HepG2 (cell line): ENCODE measurements around the gene BABAM2. TPM values are rescaled to one million over a fixed set of nuclear protein-coding genes. Genes with fewer than 3 reads are reported as not detected.
A peak's percentile ranks its signal among the peaks of the same experiment; 100 is the strongest.

ENCODE experiments used
- ATAC-seq: fragments of 200-7000 bp; cut with Tn5 transposase; 3 replicates; pipeline ENCODE4 v1.9.1; 2020; ENCODE audit warnings: mild to moderate bottlenecking, moderate library complexity
- BruUV-seq: library from RNA; stranded (reverse); fragments of 400-500 nt; replicated peaks from 2 replicates; lab custom pipeline; 2021; lab: Mats Ljungman, UMichigan
- CTCF ChIA-PET: fragments of 300-600 bp; formaldehyde crosslinking; extraction: SDS; loops from one replicate; lab custom pipeline; 2021; ENCODE audit warnings: low total read pairs, inconsistent platforms, low intra/inter-chr PET ratio; lab: Yijun Ruan, JAX
- POLR2A ChIA-PET: fragments of 350-600 bp; sonication (Branson Sonifier 250); formaldehyde crosslinking; loops from one replicate; lab custom pipeline; 2020; ENCODE audit warnings: antibody characterized with exemption, inconsistent platforms; lab: Yijun Ruan, JAX
- DNase-seq: peaks from one replicate; pipeline ENCODE4 v3.0.0-alpha.2; 2015; ENCODE audit warnings: low spot score
- FAIRE-seq: peaks from 3 replicates; lab custom pipeline; 2011; peaks lifted over from hg19 to GRCh38; lab: Jason Lieb, UNC
- H2AFZ ChIP-seq: one replicate; pipeline ENCODE4 v1.6.1; 2011; ENCODE audit warnings: low read length, inconsistent platforms
- H3K27ac ChIP-seq: fragments of 300-600 bp; 3 replicates; pipeline ENCODE4 v1.8.0; 2011; ENCODE audit warnings: mixed run types, mild to moderate bottlenecking, mixed read lengths, low read length, inconsistent platforms; ENCODE audit not compliant: insufficient read depth; ENCODE audit errors: extremely low read length
- H3K27me3 ChIP-seq, 2 experiments: fragments of 200-600 bp in 1 of 2; 2 replicates in 1 of 2; 3 replicates in 1 of 2; pipeline versions ENCODE4 v1.6.0 to v1.8.0; 2011; ENCODE audit warnings: low read length in 2 of 2, mild to moderate bottlenecking in 2 of 2, moderate library complexity in 2 of 2, inconsistent platforms in 1 of 2; ENCODE audit not compliant: insufficient read depth in 2 of 2, control insufficient read depth in 1 of 2
- H3K36me3 ChIP-seq, 2 experiments: fragments of 200-600 bp in 1 of 2; replicated peaks in 1 of 2; 2 replicates in 1 of 2; 3 replicates in 1 of 2; pipeline versions ENCODE4 v1.5.1 to v1.8.0; 2011; ENCODE audit warnings: low read length in 2 of 2, inconsistent platforms in 1 of 2; ENCODE audit not compliant: insufficient read depth in 2 of 2, control insufficient read depth in 1 of 2
- H3K4me1 ChIP-seq: 2 replicates; pipeline ENCODE4 v1.5.1; 2012; ENCODE audit warnings: low read length, inconsistent platforms; ENCODE audit not compliant: insufficient read depth
- H3K4me2 ChIP-seq: 2 replicates; pipeline ENCODE4 v1.6.0; 2011; ENCODE audit warnings: low read depth, low read length, inconsistent platforms
- H3K4me3 ChIP-seq, 3 experiments: fragments of 200-600 bp in 1 of 3; sonication (generic), shearing (Covaris generic) in 1 of 3; replicated peaks in 1 of 3; 2 replicates each; pipeline ENCODE4 v1.5.1; 2011 to 2016; ENCODE audit warnings: low read length in 3 of 3, inconsistent platforms in 2 of 3, low read depth in 2 of 3, mild to moderate bottlenecking in 2 of 3, control low read depth in 1 of 3, mixed read lengths in 1 of 3; ENCODE audit not compliant: insufficient read depth in 1 of 3
- H3K79me2 ChIP-seq: one replicate; pipeline ENCODE4 v1.6.1; 2011; ENCODE audit warnings: low read length, inconsistent platforms; ENCODE audit not compliant: insufficient read depth
- H3K9ac ChIP-seq: 2 replicates; pipeline ENCODE4 v1.6.0; 2011; ENCODE audit warnings: mild to moderate bottlenecking, low read depth, low read length, inconsistent platforms; ENCODE audit not compliant: insufficient read depth
- H3K9me3 ChIP-seq: 2 replicates; pipeline ENCODE4 v1.5.1; 2012; ENCODE audit warnings: mild to moderate bottlenecking, low read length
- H4K20me1 ChIP-seq: 2 replicates; pipeline ENCODE4 v1.6.0; 2011; ENCODE audit warnings: inconsistent platforms, mild to moderate bottlenecking, low read length, moderate library complexity; ENCODE audit not compliant: insufficient read depth
- ATAD3A ChIP-seq: sonication (generic); formaldehyde crosslinking; IDR thresholded peaks from 2 replicates; pipeline ENCODE4 v1.4.0; 2020; ENCODE audit warnings: missing genetic modification reagents
- CREB1 ChIP-seq, 2 experiments: fragments of 450-650 bp in 1 of 2; IDR thresholded peaks; 2 replicates each; pipeline ENCODE4 v1.6.1; 2016 to 2017; ENCODE audit warnings: control low read depth in 1 of 2, mild to moderate bottlenecking in 1 of 2, missing compliant biosample characterization in 1 of 2, missing genetic modification characterization in 1 of 2
- GATAD2A ChIP-seq: IDR thresholded peaks from 2 replicates; pipeline ENCODE4 v1.6.1; 2016
- HOXA3 ChIP-seq: sonication (generic); formaldehyde crosslinking; IDR thresholded peaks from 2 replicates; pipeline ENCODE4 v1.5.0; 2020; ENCODE audit warnings: missing genetic modification reagents
- JUNB ChIP-seq: sonication (generic); formaldehyde crosslinking; IDR thresholded peaks from 2 replicates; pipeline ENCODE4 v1.8.0; 2022; ENCODE audit warnings: missing genetic modification reagents, mild to moderate bottlenecking, borderline replicate concordance
- NFE2L1 ChIP-seq: sonication (generic); formaldehyde crosslinking; IDR thresholded peaks from 2 replicates; pipeline ENCODE4 v1.4.0; 2020; ENCODE audit warnings: missing genetic modification reagents, mild to moderate bottlenecking, borderline replicate concordance
- ZBTB7B ChIP-seq: sonication (generic); formaldehyde crosslinking; IDR thresholded peaks from 2 replicates; pipeline ENCODE4 v1.4.0; 2020; ENCODE audit warnings: missing genetic modification reagents
- ZNF501 ChIP-seq: sonication (generic); formaldehyde crosslinking; IDR thresholded peaks from 2 replicates; pipeline ENCODE4 v1.5.1; 2020; ENCODE audit warnings: mild to moderate bottlenecking, moderate library complexity, missing genetic modification reagents
- ZNF546 ChIP-seq: sonication (generic); formaldehyde crosslinking; conservative IDR thresholded peaks from 2 replicates; pipeline ENCODE4 v1.8.1; 2023; ENCODE audit warnings: mild to moderate bottlenecking, missing genetic modification reagents
- ZNF670 ChIP-seq: sonication (generic); formaldehyde crosslinking; IDR thresholded peaks from 2 replicates; pipeline ENCODE4 v1.8.0; 2022; ENCODE audit warnings: mild to moderate bottlenecking, missing genetic modification reagents, borderline replicate concordance
- WGBS: methylation state at CpG from one replicate; pipeline ENCODE4 v1.1.6; 2017; ENCODE audit warnings: low lambda C conversion rate; 5-methylcytosine and 5-hydroxymethylcytosine counted together
- in situ Hi-C: cut with HindIII; loops from 2 replicates; pipeline ENCODE4 v1.10.0; 2017; ENCODE audit warnings: low pct_unique_long_range_greater_than_20kb; ENCODE audit not compliant: extremely low pct_ligation_motif_present
- intact Hi-C: fragments of 100-400 bp; cut with micrococcal nuclease; formaldehyde crosslinking; loops from one replicate; pipeline ENCODE4 v1.10.0; 2022; ENCODE audit not compliant: unreplicated experiment
- polyA plus RNA-seq, 8 experiments: library from polyadenylated mRNA; depleted of rRNA in 3 of 8; stranded (reverse) in 7 of 8; unstranded in 1 of 8; fragments of >200 nt; fragmentation: Illumina TruSeq in 4 of 8; extraction: Trizol in 4 of 8; gene quantifications; 2 replicates each; pipeline versions ENCODE4 v1.2.1 to v1.2.3, GENCODE V29; 2011 to 2016; ENCODE audit warnings: low read depth in 4 of 8, missing spikeins in 1 of 8, mixed read lengths in 1 of 8; ENCODE audit not compliant: insufficient read depth in 1 of 8
- total RNA-seq, 5 experiments: library from RNA; depleted of rRNA; stranded (reverse); fragments of >200 nt; fragmentation: Illumina TruSeq; extraction: Trizol; gene quantifications; 2 replicates each; pipeline ENCODE4 v1.2.3, GENCODE V29; 2016; ENCODE audit warnings: low read depth in 1 of 5
- TF ChIP-seq, protein P1 (sequence below): sonication (generic); formaldehyde crosslinking; IDR thresholded peaks from 2 replicates; pipeline ENCODE4 v1.5.0; 2020; ENCODE audit warnings: mild to moderate bottlenecking, missing genetic modification reagents, borderline replicate concordance

BABAM2 gene
- total and polyA plus RNA-seq, 2 of the 13 experiments (the other 11 are each of a cell fraction or from before 2014, with no cell fraction given): 24.9 to 28.0 TPM

GRCh38 chr2:27889774-27890145 is 769 bp upstream of the BABAM2 start (continued):
- TF ChIP-seq NFE2L1 (CRISPR knock-in tag): no peak
- TF ChIP-seq ZNF670 (CRISPR knock-in tag): 0 out of 2 replicates have a peak, but pooled peaks have one; percentile 58
- TF ChIP-seq JUNB: no peak

DNA sequence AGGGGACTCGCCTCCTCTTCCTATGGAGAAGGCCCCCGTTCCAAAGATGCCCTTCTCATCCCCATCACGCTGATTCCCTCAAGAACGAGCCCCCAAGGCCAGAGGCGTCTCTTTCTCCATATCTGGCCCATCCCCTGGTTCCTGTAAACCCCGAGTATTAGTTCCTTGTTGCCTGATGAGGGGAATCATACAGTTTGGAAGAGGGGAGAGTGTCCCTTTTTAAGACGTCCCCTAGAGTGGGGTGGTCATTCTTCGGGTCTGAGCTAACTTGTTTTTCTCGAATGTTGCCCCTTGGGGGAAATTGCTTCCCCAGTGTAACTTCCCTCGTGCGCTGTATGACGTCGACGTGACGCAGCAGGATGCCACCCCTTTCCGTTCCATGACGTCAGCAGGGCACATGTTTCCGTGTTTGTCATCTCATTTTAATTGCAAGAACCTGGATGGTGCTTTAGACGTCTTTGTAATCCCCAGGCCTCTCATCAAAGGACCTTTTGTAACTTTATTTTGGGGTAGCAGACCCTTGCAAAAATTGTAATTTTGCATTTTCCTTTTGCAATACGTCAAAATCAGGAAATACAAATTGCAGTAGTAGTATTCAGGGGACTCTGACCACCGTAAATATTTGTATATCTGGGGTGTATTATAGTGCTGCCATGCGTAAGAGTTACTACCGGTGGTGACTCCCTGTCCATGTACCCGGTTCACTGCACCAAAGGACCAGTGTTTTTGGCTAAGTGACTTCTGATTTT is 569 bp downstream of the BABAM2 start:
- no peak for FAIRE-seq
- POLR2A ChIA-PET: interaction anchor here (0.8 to 2.7 kb wide), 13 partner anchors 11 to 861 kb away, joined by 3 to 20 read pairs (median 4); partner anchors contain the start of gene PPP1CB
- CTCF ChIA-PET: no interaction called here
- peak; percentile 37 for DNase-seq
- H3K27me3 ChIP-seq: no peaks in the 10 kb centered on the region; a peak in 1 of 5 replicates
- H2AFZ ChIP-seq: peak overlapping the region; percentile 81
- TSS peak; percentile 83 for BruUV-seq
- H3K9ac ChIP-seq: peak overlapping the region; percentile 87
- intact Hi-C loops: loop anchor here (1.0 to 10.0 kb wide), 4 partner anchors 36 to 501 kb away; partner anchors contain the start of gene FOSL2
- H3K79me2 ChIP-seq: peaks cover 25% of the 10 kb centered on the region
- H3K4me3 ChIP-seq: peak overlapping the region; percentile 92 to 93 (median 93)
- H3K27ac ChIP-seq: peak overlapping the region; percentile 93
- peak overlapping the region; percentile 85 for H3K4me2 ChIP-seq
- in situ Hi-C loops: no loop called here
- WGBS: 7% methylated on average over 24 of the region's 24 CpGs
- H3K9me3 ChIP-seq: no peaks in the 10 kb centered on the region
- peaks cover 2 to 13% of the 10 kb centered on the region in 2 experiments for H3K36me3 ChIP-seq
- H4K20me1 ChIP-seq: no peaks in the 10 kb centered on the region
- ATAC-seq: no peak
- peaks cover 34% of the 10 kb centered on the region for H3K4me1 ChIP-seq
- TF ChIP-seq ATAD3A (CRISPR knock-in tag) (no peak), HOXA3 (peak; percentile 100), ZNF546 (CRISPR knock-in tag) (peak; percentile 68; the same call in 1 of the 2 replicates), ZBTB7B (CRISPR knock-in tag) (0 out of 2 replicates have a peak, but pooled peaks have one; percentile 15), CREB1 (IDR thresholded peaks at IDR 0.05) (peak; percentile 99), CREB1 (CRISPR knock-in tag; IDR thresholded peaks at IDR 0.05) (peak; percentile 100), ZNF501 (CRISPR knock-in tag) (peak; percentile 67), GATAD2A (peak; percentile 78)
- TF ChIP-seq, protein P1, sequence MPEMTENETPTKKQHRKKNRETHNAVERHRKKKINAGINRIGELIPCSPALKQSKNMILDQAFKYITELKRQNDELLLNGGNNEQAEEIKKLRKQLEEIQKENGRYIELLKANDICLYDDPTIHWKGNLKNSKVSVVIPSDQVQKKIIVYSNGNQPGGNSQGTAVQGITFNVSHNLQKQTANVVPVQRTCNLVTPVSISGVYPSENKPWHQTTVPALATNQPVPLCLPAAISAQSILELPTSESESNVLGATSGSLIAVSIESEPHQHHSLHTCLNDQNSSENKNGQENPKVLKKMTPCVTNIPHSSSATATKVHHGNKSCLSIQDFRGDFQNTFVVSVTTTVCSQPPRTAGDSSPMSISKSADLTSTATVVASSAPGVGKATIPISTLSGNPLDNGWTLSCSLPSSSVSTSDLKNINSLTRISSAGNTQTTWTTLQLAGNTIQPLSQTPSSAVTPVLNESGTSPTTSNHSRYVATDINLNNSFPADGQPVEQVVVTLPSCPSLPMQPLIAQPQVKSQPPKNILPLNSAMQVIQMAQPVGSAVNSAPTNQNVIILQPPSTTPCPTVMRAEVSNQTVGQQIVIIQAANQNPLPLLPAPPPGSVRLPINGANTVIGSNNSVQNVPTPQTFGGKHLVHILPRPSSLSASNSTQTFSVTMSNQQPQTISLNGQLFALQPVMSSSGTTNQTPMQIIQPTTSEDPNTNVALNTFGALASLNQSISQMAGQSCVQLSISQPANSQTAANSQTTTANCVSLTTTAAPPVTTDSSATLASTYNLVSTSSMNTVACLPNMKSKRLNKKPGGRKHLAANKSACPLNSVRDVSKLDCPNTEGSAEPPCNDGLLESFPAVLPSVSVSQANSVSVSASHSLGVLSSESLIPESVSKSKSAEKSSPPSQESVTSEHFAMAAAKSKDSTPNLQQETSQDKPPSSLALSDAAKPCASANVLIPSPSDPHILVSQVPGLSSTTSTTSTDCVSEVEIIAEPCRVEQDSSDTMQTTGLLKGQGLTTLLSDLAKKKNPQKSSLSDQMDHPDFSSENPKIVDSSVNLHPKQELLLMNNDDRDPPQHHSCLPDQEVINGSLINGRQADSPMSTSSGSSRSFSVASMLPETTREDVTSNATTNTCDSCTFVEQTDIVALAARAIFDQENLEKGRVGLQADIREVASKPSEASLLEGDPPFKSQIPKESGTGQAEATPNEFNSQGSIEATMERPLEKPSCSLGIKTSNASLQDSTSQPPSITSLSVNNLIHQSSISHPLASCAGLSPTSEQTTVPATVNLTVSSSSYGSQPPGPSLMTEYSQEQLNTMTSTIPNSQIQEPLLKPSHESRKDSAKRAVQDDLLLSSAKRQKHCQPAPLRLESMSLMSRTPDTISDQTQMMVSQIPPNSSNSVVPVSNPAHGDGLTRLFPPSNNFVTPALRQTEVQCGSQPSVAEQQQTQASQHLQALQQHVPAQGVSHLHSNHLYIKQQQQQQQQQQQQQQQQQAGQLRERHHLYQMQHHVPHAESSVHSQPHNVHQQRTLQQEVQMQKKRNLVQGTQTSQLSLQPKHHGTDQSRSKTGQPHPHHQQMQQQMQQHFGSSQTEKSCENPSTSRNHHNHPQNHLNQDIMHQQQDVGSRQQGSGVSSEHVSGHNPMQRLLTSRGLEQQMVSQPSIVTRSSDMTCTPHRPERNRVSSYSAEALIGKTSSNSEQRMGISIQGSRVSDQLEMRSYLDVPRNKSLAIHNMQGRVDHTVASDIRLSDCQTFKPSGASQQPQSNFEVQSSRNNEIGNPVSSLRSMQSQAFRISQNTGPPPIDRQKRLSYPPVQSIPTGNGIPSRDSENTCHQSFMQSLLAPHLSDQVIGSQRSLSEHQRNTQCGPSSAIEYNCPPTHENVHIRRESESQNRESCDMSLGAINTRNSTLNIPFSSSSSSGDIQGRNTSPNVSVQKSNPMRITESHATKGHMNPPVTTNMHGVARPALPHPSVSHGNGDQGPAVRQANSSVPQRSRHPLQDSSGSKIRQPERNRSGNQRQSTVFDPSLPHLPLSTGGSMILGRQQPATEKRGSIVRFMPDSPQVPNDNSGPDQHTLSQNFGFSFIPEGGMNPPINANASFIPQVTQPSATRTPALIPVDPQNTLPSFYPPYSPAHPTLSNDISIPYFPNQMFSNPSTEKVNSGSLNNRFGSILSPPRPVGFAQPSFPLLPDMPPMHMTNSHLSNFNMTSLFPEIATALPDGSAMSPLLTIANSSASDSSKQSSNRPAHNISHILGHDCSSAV (CRISPR knock-in tag): peak; percentile 43; the same call in 1 of the 2 replicates
